OCI-LY7 (cell line): ENCODE measurements around the gene SEC22A. TPM values are rescaled to one million over a fixed set of nuclear protein-coding genes. Genes with fewer than 3 reads are reported as not detected.

ENCODE experiments used
- BruUV-seq: library from RNA; stranded (reverse); fragments of 400-500 nt; replicated peaks from 2 replicates; lab custom pipeline; 2021; lab: Mats Ljungman, UMichigan
- CTCF ChIA-PET: fragments of 300-600 bp; sonication (Branson Sonifier 250); formaldehyde crosslinking; loops from one replicate; lab custom pipeline; 2022; ENCODE audit warnings: antibody characterized with exemption; ENCODE audit not compliant: unreplicated experiment; lab: Charles Lee
- POLR2A ChIA-PET: fragments of 300-600 bp; sonication (Branson Sonifier 250); formaldehyde crosslinking; loops from one replicate; lab custom pipeline; 2022; ENCODE audit warnings: antibody characterized with exemption; lab: Charles Lee
- DNase-seq: peaks from one replicate; pipeline ENCODE4 v3.0.0-alpha.2; 2015; ENCODE audit warnings: low spot score
- H2AFZ ChIP-seq: fragments of 200-600 bp; sonication (generic), shearing (Covaris generic); 2 replicates; pipeline ENCODE4 v1.6.1; 2014; ENCODE audit warnings: mild to moderate bottlenecking, antibody characterized with exemption, low read length, moderate library complexity
- H3K27ac ChIP-seq: fragments of 200-600 bp; sonication (generic); 2 replicates; pipeline ENCODE4 v1.5.1; 2014; ENCODE audit warnings: mixed run types, low read depth, mild to moderate bottlenecking, moderate library complexity, low read length, inconsistent platforms; ENCODE audit not compliant: poor library complexity, severe bottlenecking
- H3K36me3 ChIP-seq: fragments of 200-600 bp; sonication (generic); 2 replicates; pipeline ENCODE4 v1.6.1; 2014; ENCODE audit warnings: mild to moderate bottlenecking, antibody characterized with exemption, low read length, moderate library complexity, mixed read lengths; ENCODE audit not compliant: insufficient read depth
- H3K4me1 ChIP-seq: fragments of 200-600 bp; sonication (generic); 2 replicates; pipeline ENCODE4 v1.5.1; 2014; ENCODE audit warnings: mild to moderate bottlenecking, low read length; ENCODE audit not compliant: insufficient read depth, poor library complexity, severe bottlenecking
- H3K4me2 ChIP-seq: fragments of 200-600 bp; sonication (generic); 2 replicates; pipeline ENCODE4 v1.6.1; 2014; ENCODE audit warnings: mild to moderate bottlenecking, low read length
- H3K4me3 ChIP-seq: fragments of 200-600 bp; sonication (generic); 2 replicates; pipeline ENCODE4 v1.5.1; 2014; ENCODE audit warnings: mild to moderate bottlenecking, low read depth, low read length; ENCODE audit not compliant: poor library complexity, severe bottlenecking
- H3K79me2 ChIP-seq: fragments of 200-600 bp; sonication (generic); 2 replicates; pipeline ENCODE4 v1.6.1; 2016; ENCODE audit warnings: low read depth, mild to moderate bottlenecking, low read length, moderate library complexity, mixed read lengths; ENCODE audit not compliant: insufficient read depth
- H3K9me2 ChIP-seq: fragments of 200-600 bp; sonication (generic); 2 replicates; pipeline ENCODE4 v1.6.1; 2016; ENCODE audit warnings: mild to moderate bottlenecking, low read length, mixed read lengths; ENCODE audit not compliant: insufficient read depth
- H3K9me3 ChIP-seq: fragments of 200-600 bp; sonication (generic); 2 replicates; pipeline ENCODE4 v1.6.1; 2014; ENCODE audit warnings: mild to moderate bottlenecking, mixed run types, low read length, mixed read lengths
- H4K20me1 ChIP-seq: fragments of 200-600 bp; sonication (generic); 2 replicates; pipeline ENCODE4 v1.6.1; 2014; ENCODE audit warnings: mild to moderate bottlenecking, antibody characterized with exemption, low read length, moderate library complexity, mixed read lengths; ENCODE audit not compliant: insufficient read depth
- CTCF ChIP-seq: fragments of 200-600 bp; sonication (generic); conservative IDR thresholded peaks from 2 replicates; pipeline ENCODE4 v1.5.1; 2014; ENCODE audit warnings: mild to moderate bottlenecking, antibody characterized with exemption, low read length, moderate library complexity, mixed read lengths
- EZH2phosphoT487 ChIP-seq: fragments of 200-600 bp; sonication (generic); IDR thresholded peaks from 2 replicates; pipeline ENCODE4 v1.6.1; 2018; ENCODE audit warnings: low read depth, borderline replicate concordance, mild to moderate bottlenecking, mixed run types, antibody characterized with exemption, low read length, moderate library complexity, mixed read lengths
- intact Hi-C: fragments of 100-400 bp; cut with micrococcal nuclease; formaldehyde crosslinking; loops from one replicate; pipeline ENCODE4 v1.10.0; 2022; ENCODE audit not compliant: unreplicated experiment
- total RNA-seq, 2 experiments: library from RNA; depleted of rRNA in 1 of 2; stranded (reverse); fragments of >200 nt in 1 of 2; shearing (Covaris generic) in 1 of 2; gene quantifications; 2 replicates each; pipeline ENCODE4 v1.2.3, GENCODE V29; 2014 to 2022

The SEC22A gene
- total RNA-seq, 2 experiments from 2014 or later, result 22.0 to 24.5 TPM

GRCh38 chr3:123284399-123285010 lies 82.8 kb downstream of the SEC22A start:
- H3K4me2 ChIP-seq, result no peak overlapping the region
- intact Hi-C loops, result no loop called here
- H3K27ac ChIP-seq, result no peak overlapping the region
- H3K4me3 ChIP-seq, result no peak overlapping the region
- no peaks in the 10 kb centered on the region for H4K20me1 ChIP-seq
- no TSS peak for BruUV-seq
- no peaks in the 10 kb centered on the region for H3K4me1 ChIP-seq
- H3K9me3 ChIP-seq, result no peaks in the 10 kb centered on the region
- H3K9me2 ChIP-seq, result no peaks in the 10 kb centered on the region
- no peaks in the 10 kb centered on the region for H3K36me3 ChIP-seq
- CTCF ChIA-PET, result interaction anchor here (0.6 kb wide), 1 partner anchor 20 kb away, joined by 3 read pairs; no protein-coding TSS in a partner anchor
- no peak for DNase-seq
- no peak overlapping the region for H2AFZ ChIP-seq
- TF ChIP-seq EZH2phosphoT487 (no peak), CTCF (no peak)
- no peaks in the 10 kb centered on the region for H3K79me2 ChIP-seq
- POLR2A ChIA-PET, result no interaction called here

DNA sequence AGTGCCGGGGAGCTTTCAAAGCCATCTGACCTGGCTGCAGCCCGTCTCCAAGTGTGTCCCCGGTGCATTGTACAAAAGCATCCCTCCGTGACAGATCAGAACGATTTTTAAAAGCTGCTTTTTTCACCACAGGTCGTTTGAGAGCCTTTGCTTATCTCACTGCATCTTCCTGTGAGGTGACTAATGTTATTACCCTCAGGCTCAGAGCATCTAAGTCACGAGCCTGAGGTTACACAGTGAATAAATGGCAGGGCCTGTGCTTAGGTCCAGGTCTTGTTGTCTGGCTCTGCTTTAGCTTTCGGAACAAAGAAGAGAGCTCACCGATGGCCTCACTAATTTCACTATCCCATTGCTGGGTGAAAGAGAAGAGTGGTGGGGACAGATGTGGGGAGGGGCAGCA lies 83.3 kb downstream of the SEC22A start:
- H3K9me2 ChIP-seq, result no peaks in the 10 kb centered on the region
- TF ChIP-seq CTCF (no peak), EZH2phosphoT487 (no peak)
- H3K4me2 ChIP-seq, result no peak overlapping the region
- no peak overlapping the region for H3K4me3 ChIP-seq
- no TSS peak for BruUV-seq
- no peaks in the 10 kb centered on the region for H3K4me1 ChIP-seq
- no peak for DNase-seq
- no peaks in the 10 kb centered on the region for H4K20me1 ChIP-seq
- ChIA-PET POLR2A (no interaction called here), CTCF (no interaction called here)
- H3K36me3 ChIP-seq, result no peaks in the 10 kb centered on the region
- intact Hi-C loops, result no loop called here
- no peaks in the 10 kb centered on the region for H3K9me3 ChIP-seq
- no peak overlapping the region for H2AFZ ChIP-seq
- H3K79me2 ChIP-seq, result no peaks in the 10 kb centered on the region
- H3K27ac ChIP-seq, result no peak overlapping the region

DNA sequence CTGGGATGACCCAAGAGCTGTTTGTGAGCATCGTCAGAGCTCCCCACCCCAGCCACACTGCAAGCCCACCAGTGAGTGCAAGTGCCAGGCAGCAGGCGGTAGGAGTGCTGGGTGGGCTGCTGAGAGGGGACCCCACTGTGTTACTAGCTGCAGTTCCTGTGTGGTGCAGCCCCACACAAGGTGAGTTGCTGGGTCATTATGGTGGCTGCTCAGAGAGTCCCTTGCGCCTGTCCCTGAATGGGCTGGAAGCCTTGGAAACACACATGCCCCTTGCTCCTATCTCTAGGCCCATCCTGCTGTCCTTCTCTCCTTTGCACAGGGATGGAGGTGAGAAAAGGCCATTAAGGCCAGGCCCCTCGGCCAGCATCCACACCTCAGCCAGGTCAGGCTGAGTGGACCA lies 83.7 kb downstream of the SEC22A start:
- intact Hi-C loops, result no loop called here
- Histone ChIP-seq H4K20me1 (no peaks in the 10 kb centered on the region), H3K79me2 (no peaks in the 10 kb centered on the region), H3K27ac (no peak overlapping the region), H3K36me3 (no peaks in the 10 kb centered on the region), H3K9me3 (no peaks in the 10 kb centered on the region), H3K9me2 (no peaks in the 10 kb centered on the region), H2AFZ (no peak overlapping the region), H3K4me3 (no peak overlapping the region), H3K4me2 (no peak overlapping the region), H3K4me1 (no peaks in the 10 kb centered on the region)
- ChIA-PET CTCF (no interaction called here), POLR2A (no interaction called here)
- no peak for DNase-seq
- no TSS peak for BruUV-seq
- no peak for TF ChIP-seq EZH2phosphoT487
- no peak for TF ChIP-seq CTCF
